Right ventricle myocardium superior (tissue), 1 donor: ENCODE data around the gene FUT4. TPM values are rescaled to one million over a fixed set of nuclear protein-coding genes. Genes with fewer than 3 reads are reported as not detected.
"Not testable (repeated sequence)": the region's sequence is repeated elsewhere in the genome, so short reads cannot be mapped to it uniquely, and the experiment has no call there.

ENCODE experiments used
- ATAC-seq: fragments of 200-7000 bp; cut with Tn5 transposase; one replicate; pipeline ENCODE4 v1.9.1; 2020; ENCODE audit warnings: mild to moderate bottlenecking; ENCODE audit not compliant: poor library complexity
- DNase-seq: peaks from one replicate; pipeline ENCODE4 v3.0.0-alpha.2; 2020
- intact Hi-C: fragments of 100-400 bp; cut with DNase I; formaldehyde crosslinking; loops from one replicate; pipeline ENCODE4 v1.11.2; 2022
- long read RNA-seq: library from polyadenylated mRNA; unstranded; transcript quantifications from one replicate; pipeline ENCODE4 v2.0.0, GENCODE V29; 2021
- total RNA-seq: library from RNA; stranded (reverse); fragmentation: NEBNext Ultra II Directional; extraction: Animal tissue kit (Norgen Biotek cat#: 25700); gene quantifications from one replicate; pipeline ENCODE4 v1.2.1, GENCODE V29; 2021
- donor health status: DM: no; HTN: yes; CAD: no; lungs with severe emphysema.

The FUT4 gene, protein sequence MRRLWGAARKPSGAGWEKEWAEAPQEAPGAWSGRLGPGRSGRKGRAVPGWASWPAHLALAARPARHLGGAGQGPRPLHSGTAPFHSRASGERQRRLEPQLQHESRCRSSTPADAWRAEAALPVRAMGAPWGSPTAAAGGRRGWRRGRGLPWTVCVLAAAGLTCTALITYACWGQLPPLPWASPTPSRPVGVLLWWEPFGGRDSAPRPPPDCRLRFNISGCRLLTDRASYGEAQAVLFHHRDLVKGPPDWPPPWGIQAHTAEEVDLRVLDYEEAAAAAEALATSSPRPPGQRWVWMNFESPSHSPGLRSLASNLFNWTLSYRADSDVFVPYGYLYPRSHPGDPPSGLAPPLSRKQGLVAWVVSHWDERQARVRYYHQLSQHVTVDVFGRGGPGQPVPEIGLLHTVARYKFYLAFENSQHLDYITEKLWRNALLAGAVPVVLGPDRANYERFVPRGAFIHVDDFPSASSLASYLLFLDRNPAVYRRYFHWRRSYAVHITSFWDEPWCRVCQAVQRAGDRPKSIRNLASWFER
- 1.4 TPM for total RNA-seq
- long read RNA-seq, full-length matches to known transcripts = 6 of 6 reads
- long read RNA-seq, partial matches to known transcripts = 0 of 6 reads
- long read RNA-seq, other reads (novel, unspliced or antisense) = 0 of 6 reads

- intact Hi-C loops = no loop called here
- peak; percentile 97 for ATAC-seq
- peak; percentile 92 for DNase-seq
These were observed at the start of gene FUT4 for GRCh38 chr11:94543695-94544645. Gene FUT4, plus strand, starts transcription at chr11:94543921. Its CDS starts 213 bp downstream, at chr11:94544134.

- peak; percentile 75 for ATAC-seq
- intact Hi-C loops = no loop called here
- DNase-seq = no peak
These were observed 49.5 kb upstream of the FUT4 start for GRCh38 chr11:94494126-94494680.

- DNase-seq (no peak), ATAC-seq (no peak)
- intact Hi-C loops = loop anchor here (10.0 kb wide), 1 partner anchor 605 kb away; no protein-coding TSS in a partner anchor
These were observed 43.5 kb upstream of the FUT4 start for GRCh38 chr11:94500181-94500580.

DNA sequence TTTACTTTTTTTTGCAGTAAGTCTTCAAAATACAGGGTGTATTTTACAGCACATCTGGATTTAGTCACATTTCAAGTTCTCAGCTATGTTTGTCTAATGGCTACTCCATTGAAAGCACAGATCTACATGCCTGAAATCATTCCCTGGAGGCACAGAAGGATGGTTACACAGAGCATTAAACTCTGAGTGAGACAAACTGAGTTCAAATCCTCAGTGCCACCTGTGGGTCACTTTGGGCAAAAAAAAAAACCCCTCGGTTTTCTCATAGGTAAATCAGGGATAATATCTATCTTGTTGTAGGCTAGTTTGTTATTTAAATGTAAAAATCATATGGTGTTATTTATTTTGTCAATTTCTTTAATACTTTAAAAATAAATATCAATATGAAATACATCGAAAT lies 42.2 kb upstream of the FUT4 start:
- DNase-seq (no peak), ATAC-seq (no peak)
- intact Hi-C loops = loop anchor here (10.0 kb wide), 1 partner anchor 607 kb away; no protein-coding TSS in a partner anchor

DNA sequence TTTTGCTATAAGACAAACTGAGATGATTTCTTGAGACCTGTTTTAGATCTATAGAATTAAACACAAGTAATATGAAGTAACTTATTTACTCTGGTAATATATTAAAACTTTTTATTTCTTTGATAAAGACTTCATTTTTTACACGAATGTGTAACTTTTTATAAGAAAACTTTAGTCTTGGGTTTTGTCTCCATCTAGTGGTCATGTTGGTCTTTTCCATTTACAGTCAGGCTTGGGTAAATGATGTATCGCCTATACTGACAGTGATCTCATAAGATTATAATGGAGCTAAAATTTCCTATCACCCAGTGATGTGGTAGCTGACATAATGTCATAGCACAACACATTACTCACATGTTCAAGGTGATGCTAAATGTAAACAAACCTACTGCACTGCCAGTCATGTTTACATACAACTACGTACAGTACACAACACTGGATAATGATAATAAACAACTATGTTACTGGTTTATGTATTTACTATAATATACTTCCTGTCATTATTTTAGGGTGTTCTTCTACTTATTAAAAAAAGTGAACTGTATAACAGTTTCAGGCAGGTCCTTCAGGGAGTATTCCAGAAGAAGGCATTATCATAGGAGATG lies 38.9 kb upstream of the FUT4 start:
- no peak for DNase-seq
- intact Hi-C loops = loop anchor here (10.0 kb wide), 1 partner anchor 610 kb away; no protein-coding TSS in a partner anchor
- peak; percentile 34 for ATAC-seq

DNA sequence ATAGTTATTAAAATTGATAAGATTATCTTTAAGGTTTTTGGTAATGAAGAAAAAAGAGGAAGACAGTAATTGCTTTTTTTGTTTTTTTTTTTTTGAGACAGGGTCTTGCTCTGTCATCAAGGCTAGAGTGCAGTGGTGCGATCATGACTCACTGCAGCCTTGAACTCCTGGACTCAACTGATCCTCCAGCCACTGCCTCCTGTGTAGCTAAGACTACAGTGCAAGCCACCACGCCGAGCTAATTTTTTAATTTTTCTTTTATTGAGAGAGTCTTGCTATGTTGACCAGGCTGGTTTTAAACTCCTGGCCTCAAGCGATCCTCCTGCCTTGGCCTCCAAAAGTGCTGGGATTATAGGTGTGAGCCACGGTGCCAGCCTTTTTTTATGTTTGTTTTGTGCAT lies 37.2 kb upstream of the FUT4 start:
- intact Hi-C loops = loop anchor here (10.0 kb wide), 1 partner anchor 612 kb away; no protein-coding TSS in a partner anchor
- not testable (repeated sequence) for DNase-seq, ATAC-seq

DNA sequence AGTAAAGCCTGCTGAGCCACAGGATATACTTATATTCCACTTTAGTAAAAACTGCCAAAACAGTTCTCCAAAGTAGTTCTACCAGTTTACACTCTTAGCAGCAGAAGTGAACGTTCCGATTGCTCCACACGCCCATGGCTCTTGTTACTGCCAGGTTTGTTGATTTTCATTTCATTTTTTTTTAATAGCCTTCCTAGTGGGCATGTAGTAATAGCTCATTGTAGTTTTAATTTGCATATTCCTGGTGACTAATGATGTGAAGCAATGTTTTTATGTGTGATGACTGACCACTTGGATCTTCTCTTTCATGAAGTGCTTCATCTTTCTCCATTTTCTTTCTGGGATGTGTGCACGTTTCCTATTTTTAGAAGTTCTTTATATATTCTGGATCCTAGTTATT lies 36.2 kb upstream of the FUT4 start:
- intact Hi-C loops = loop anchor here (10.0 kb wide), 1 partner anchor 613 kb away; no protein-coding TSS in a partner anchor
- ATAC-seq (no peak), DNase-seq (no peak)

- intact Hi-C loops = no loop called here
- ATAC-seq (peak; percentile 88), DNase-seq (peak; percentile 76)
These were observed 31.6 kb upstream of the FUT4 start, which contains the start of gene C11orf97 for GRCh38 chr11:94511932-94512781. Gene C11orf97, plus strand, starts transcription at chr11:94512461. Its CDS starts 68 bp downstream, at chr11:94512529.

GRCh38 chr11:94513091-94513490 lies 30.6 kb upstream of the FUT4 start:
- DNase-seq = no peak
- ATAC-seq = peak; percentile 15
- intact Hi-C loops = no loop called here

DNA sequence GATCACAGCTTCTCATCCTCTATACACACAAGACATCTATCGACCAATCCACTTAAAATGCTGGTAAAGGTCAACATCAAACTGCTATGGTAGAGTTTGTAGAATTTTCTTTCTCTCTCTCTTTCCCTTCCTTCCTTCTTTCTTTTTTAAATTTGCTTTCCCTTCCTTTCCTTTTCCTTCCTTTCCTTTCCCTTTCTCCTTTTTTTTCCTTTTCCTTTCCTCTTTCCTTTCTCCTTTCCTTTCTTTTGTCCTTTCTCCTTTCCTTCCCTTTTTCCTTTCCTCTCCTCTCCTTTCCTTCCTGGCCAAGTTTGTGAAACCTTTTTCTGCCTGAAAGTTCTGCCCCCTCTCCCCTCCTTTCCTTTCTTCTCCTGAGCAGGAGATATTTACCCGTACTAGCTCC lies 28.3 kb upstream of the FUT4 start:
- ATAC-seq (no peak), DNase-seq (no peak)
- intact Hi-C loops = loop anchor here (5.0 kb wide), 1 partner anchor 47 kb away; no protein-coding TSS in a partner anchor

DNA sequence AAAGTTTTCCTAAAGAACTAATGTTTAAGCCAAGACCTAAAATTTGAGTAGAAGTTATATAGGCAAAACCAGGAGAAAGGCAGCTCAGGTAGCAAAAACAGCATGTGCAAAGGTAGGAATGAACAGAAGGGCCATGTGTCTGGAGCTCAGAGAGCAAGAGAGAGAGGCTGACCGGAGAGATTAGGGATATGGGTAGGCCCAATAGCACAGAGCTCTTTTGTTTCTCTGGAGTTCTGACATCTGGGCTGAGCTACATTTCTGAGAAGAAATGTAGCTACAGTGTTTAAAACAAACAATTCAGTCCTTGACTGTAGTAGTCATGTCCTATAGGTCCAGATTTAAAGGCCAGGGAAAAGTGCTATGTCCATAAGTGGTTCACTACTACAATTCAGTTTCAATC lies 27.0 kb upstream of the FUT4 start:
- ATAC-seq (no peak), DNase-seq (no peak)
- intact Hi-C loops = loop anchor here (5.0 kb wide), 1 partner anchor 46 kb away; no protein-coding TSS in a partner anchor

- ATAC-seq (no peak), DNase-seq (no peak)
- intact Hi-C loops = loop anchor here (5.0 kb wide), 1 partner anchor 44 kb away; no protein-coding TSS in a partner anchor
These were observed 25.4 kb upstream of the FUT4 start for GRCh38 chr11:94518300-94518699.

- intact Hi-C loops = loop anchor here (5.0 kb wide), 1 partner anchor 43 kb away; no protein-coding TSS in a partner anchor
- peak; percentile 64 for ATAC-seq
- DNase-seq = no peak
These were observed 24.1 kb upstream of the FUT4 start for GRCh38 chr11:94519478-94520084.

DNA sequence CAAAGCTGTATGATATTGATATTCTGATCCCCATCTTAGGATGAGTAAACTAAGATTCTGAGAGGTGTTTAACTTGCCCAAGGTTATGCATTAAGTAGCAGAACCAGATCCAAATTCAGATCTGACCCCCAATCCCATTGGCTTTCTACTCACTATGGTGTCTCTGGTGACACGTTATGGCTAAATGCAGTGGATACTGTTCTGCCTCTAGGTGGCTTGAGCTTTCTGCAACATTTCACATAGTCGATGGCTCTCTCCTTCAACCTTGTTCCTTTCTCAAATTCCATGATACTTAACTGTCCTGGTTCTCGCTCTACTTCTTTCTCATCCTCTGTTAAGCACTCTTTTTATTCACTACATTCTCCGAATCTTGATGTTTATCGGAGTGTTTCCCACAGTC lies 22.0 kb upstream of the FUT4 start:
- intact Hi-C loops = no loop called here
- ATAC-seq = no peak

GRCh38 chr11:94524341-94524740 lies 19.4 kb upstream of the FUT4 start:
- intact Hi-C loops = no loop called here
- DNase-seq = no peak
- no peak for ATAC-seq

More for the DNA sequence above, 22.0 kb upstream of the FUT4 start:
- no peak for DNase-seq

DNA sequence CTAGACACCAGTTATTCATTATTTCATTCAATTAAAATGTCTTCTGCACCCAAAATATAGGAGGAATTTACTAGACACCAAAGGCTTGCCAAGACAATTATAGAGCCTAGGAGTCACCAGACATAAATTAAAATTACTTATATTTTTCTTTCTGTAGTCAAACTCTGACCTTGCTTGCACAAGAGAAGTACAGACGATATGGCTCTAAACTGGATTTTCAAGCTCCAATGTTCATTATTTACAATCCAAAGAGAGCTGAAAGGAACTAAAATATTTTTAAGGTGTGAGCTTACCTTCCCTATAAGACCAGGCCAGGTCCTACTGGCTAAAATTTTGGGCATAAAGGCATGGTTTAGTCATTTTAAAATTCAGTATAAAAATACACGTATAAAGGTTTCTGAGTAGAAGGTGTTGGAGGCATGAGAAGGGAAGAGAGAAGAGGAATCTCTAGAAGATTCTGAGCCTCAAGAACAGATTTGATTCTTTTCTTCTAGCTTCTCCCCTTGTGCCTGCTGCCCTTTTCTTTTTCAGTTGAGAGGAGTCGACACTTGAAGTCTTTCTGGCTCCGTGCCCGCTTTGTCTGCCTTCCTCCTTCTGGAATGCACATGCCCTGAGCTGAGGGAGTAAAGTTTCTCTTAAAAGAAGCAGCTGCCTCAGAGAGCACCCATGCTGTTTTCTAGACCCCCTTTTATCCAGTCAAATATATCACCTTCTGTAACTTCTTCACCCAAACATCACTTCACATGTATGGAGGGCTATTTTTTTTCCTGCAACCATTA lies 18.0 kb upstream of the FUT4 start:
- DNase-seq (peak; percentile 82), ATAC-seq (no peak)
- intact Hi-C loops = no loop called here
